H1 (cell line): ENCODE measurements around the gene ANKRD11. TPM values are rescaled to one million over a fixed set of nuclear protein-coding genes. Genes with fewer than 3 reads are reported as not detected.
"Not testable (repeated sequence)": the region's sequence is repeated elsewhere in the genome, so short reads cannot be mapped to it uniquely, and the experiment has no call there.

Experiments used
- CTCF ChIA-PET: fragments of 300-600 bp; sonication (Branson Sonifier 250); formaldehyde crosslinking; loops from one replicate; lab custom pipeline; 2021; ENCODE audit not compliant: partially characterized antibody; lab: Charles Lee
- POLR2A ChIA-PET: fragments of 300-600 bp; sonication (Branson Sonifier 250); formaldehyde crosslinking; loops from one replicate; lab custom pipeline; 2021; ENCODE audit warnings: inconsistent platforms; ENCODE audit not compliant: partially characterized antibody; lab: Charles Lee
- DNase-seq, 2 experiments: peaks; one replicate each; pipeline versions ENCODE4 v3.0.0 to v3.0.0-alpha.2; 2010 to 2022; ENCODE audit warnings: low spot score in 2 of 2, low read depth in 1 of 2, mixed read lengths in 1 of 2
- FAIRE-seq: peaks from 2 replicates; lab custom pipeline; 2011; peaks lifted over from hg19 to GRCh38; lab: Jason Lieb, UNC
- H2AFZ ChIP-seq: 2 replicates; pipeline ENCODE4 v1.8.1; 2012; ENCODE audit warnings: low read length, inconsistent platforms
- H2AK5ac ChIP-seq: 2 replicates; pipeline ENCODE4 v1.6.1; 2013; ENCODE audit warnings: low read depth, low read length
- H2BK120ac ChIP-seq: replicated peaks from 2 replicates; pipeline ENCODE3; 2013; ENCODE audit warnings: low read depth, low read length, inconsistent platforms
- H2BK12ac ChIP-seq: 2 replicates; pipeline ENCODE4 v1.6.1; 2013; ENCODE audit warnings: low read depth, low read length
- H2BK15ac ChIP-seq: 2 replicates; pipeline ENCODE4 v1.6.1; 2013; ENCODE audit warnings: low read length
- H2BK20ac ChIP-seq: 2 replicates; pipeline ENCODE4 v1.6.1; 2013; ENCODE audit warnings: low read length
- H2BK5ac ChIP-seq: 2 replicates; pipeline ENCODE4 v1.6.1; 2013; ENCODE audit warnings: low read depth, low read length
- H3K14ac ChIP-seq: 2 replicates; pipeline ENCODE4 v1.6.1; 2013; ENCODE audit warnings: inconsistent platforms; ENCODE audit not compliant: insufficient read length
- H3K18ac ChIP-seq: 2 replicates; pipeline ENCODE4 v1.6.1; 2013; ENCODE audit warnings: low read length; ENCODE audit errors: extremely low read depth
- H3K23ac ChIP-seq: 2 replicates; pipeline ENCODE4 v1.6.1; 2013; ENCODE audit warnings: inconsistent platforms; ENCODE audit not compliant: insufficient read length
- H3K23me2 ChIP-seq: 2 replicates; pipeline ENCODE4 v1.6.1; 2013; ENCODE audit warnings: low read depth, low read length
- H3K27ac ChIP-seq: 2 replicates; pipeline ENCODE4 v1.6.1; 2011; ENCODE audit warnings: low read depth, low read length, inconsistent platforms
- H3K27me3 ChIP-seq, 4 experiments: replicated peaks in 1 of 4; 1 replicate in 1 of 4; 2 replicates in 3 of 4; pipeline versions ENCODE4 v1.6.1 to v1.8.1; 2011 to 2013; ENCODE audit warnings: low read length in 3 of 4, mild to moderate bottlenecking in 3 of 4, inconsistent platforms in 2 of 4, mixed read lengths in 2 of 4, moderate library complexity in 1 of 4; ENCODE audit not compliant: control insufficient read depth in 3 of 4, insufficient read depth in 3 of 4; ENCODE audit errors: extremely low read depth in 1 of 4
- H3K36me3 ChIP-seq, 4 experiments: 2 replicates each; pipeline versions ENCODE4 v1.6.1 to v1.8.1; 2011 to 2013; ENCODE audit warnings: mild to moderate bottlenecking in 4 of 4, low read length in 3 of 4, moderate library complexity in 2 of 4, control low read depth in 1 of 4, inconsistent platforms in 1 of 4; ENCODE audit not compliant: insufficient read depth in 4 of 4, control insufficient read depth in 2 of 4
- H3K4ac ChIP-seq: replicated peaks from 2 replicates; pipeline ENCODE3; 2013; ENCODE audit warnings: low read length, low read depth, mixed read lengths, inconsistent platforms; ENCODE audit not compliant: insufficient read length
- H3K4me1 ChIP-seq, 4 experiments: replicated peaks in 1 of 4; 1 replicate in 1 of 4; 2 replicates in 3 of 4; pipeline versions ENCODE4 v1.6.1 to v1.8.1; 2011 to 2013; ENCODE audit warnings: low read length in 3 of 4, inconsistent platforms in 2 of 4, mixed read lengths in 1 of 4; ENCODE audit not compliant: insufficient read depth in 4 of 4, control insufficient read depth in 3 of 4
- H3K4me2 ChIP-seq, 2 experiments: 2 replicates each; pipeline versions ENCODE4 v1.6.1 to v1.8.1; 2011 to 2013; ENCODE audit warnings: low read depth in 2 of 2, low read length in 2 of 2, control low read depth in 1 of 2, inconsistent platforms in 1 of 2, mild to moderate bottlenecking in 1 of 2; ENCODE audit not compliant: insufficient read depth in 1 of 2
- H3K4me3 ChIP-seq, 4 experiments: fragments of 200-600, 300-600 bp in 1 of 4; sonication (generic), shearing (Covaris generic), sonication (Bioruptor Twin) in 1 of 4; 2 replicates each; pipeline versions ENCODE4 v1.5.1 to v1.8.1; 2011 to 2016; ENCODE audit warnings: low read length in 4 of 4, low read depth in 3 of 4, control low read depth in 2 of 4, inconsistent platforms in 2 of 4, mild to moderate bottlenecking in 2 of 4, mixed read lengths in 1 of 4, moderate library complexity in 1 of 4; ENCODE audit not compliant: insufficient read depth in 2 of 4; ENCODE audit errors: extremely low read depth in 1 of 4
- H3K56ac ChIP-seq: replicated peaks from 2 replicates; pipeline ENCODE3; 2013; ENCODE audit warnings: low read depth, mild to moderate bottlenecking, mixed read lengths, low read length, inconsistent platforms; ENCODE audit not compliant: insufficient read length
- H3K79me1 ChIP-seq: 2 replicates; pipeline ENCODE4 v1.6.1; 2013; ENCODE audit warnings: low read depth, low read length, control low read depth
- H3K79me2 ChIP-seq, 2 experiments: 2 replicates each; pipeline versions ENCODE4 v1.6.1 to v1.8.1; 2012 to 2013; ENCODE audit warnings: low read length in 2 of 2, mild to moderate bottlenecking in 2 of 2, inconsistent platforms in 1 of 2; ENCODE audit not compliant: insufficient read depth in 2 of 2, control insufficient read depth in 1 of 2
- H3K9ac ChIP-seq, 4 experiments: replicated peaks in 1 of 4; 1 replicate in 1 of 4; 2 replicates in 3 of 4; pipeline versions ENCODE4 v1.6.1 to v1.8.1; 2011 to 2013; ENCODE audit warnings: low read depth in 3 of 4, low read length in 3 of 4, control low read depth in 2 of 4, mild to moderate bottlenecking in 2 of 4, moderate library complexity in 2 of 4, inconsistent platforms in 1 of 4; ENCODE audit errors: extremely low read depth in 1 of 4
- H3K9me3 ChIP-seq, 2 experiments: 2 replicates each; pipeline versions ENCODE4 v1.6.1 to v1.8.1; 2012 to 2013; ENCODE audit warnings: mild to moderate bottlenecking in 2 of 2, moderate library complexity in 2 of 2, control low read depth in 1 of 2, inconsistent platforms in 1 of 2, low read depth in 1 of 2, low read length in 1 of 2, mixed read lengths in 1 of 2; ENCODE audit not compliant: insufficient read depth in 2 of 2
- H4K20me1 ChIP-seq, 2 experiments: replicated peaks in 1 of 2; 2 replicates each; pipeline versions ENCODE3 to v1.8.1; 2011 to 2013; ENCODE audit warnings: inconsistent platforms in 2 of 2, low read length in 2 of 2, mild to moderate bottlenecking in 1 of 2; ENCODE audit not compliant: insufficient read depth in 2 of 2, control insufficient read depth in 1 of 2
- H4K5ac ChIP-seq: 2 replicates; pipeline ENCODE4 v1.6.1; 2013; ENCODE audit warnings: low read length, low read depth, mixed read lengths, inconsistent platforms; ENCODE audit not compliant: insufficient read length
- H4K8ac ChIP-seq: 2 replicates; pipeline ENCODE4 v1.8.0; 2013; ENCODE audit warnings: mild to moderate bottlenecking, moderate library complexity, low read length, inconsistent platforms; ENCODE audit not compliant: insufficient read depth; ENCODE audit errors: extremely low read depth
- H4K91ac ChIP-seq: replicated peaks from 2 replicates; pipeline ENCODE3; 2013; ENCODE audit warnings: low read length, mixed read lengths, inconsistent platforms; ENCODE audit not compliant: insufficient read length
- CEBPB ChIP-seq: IDR thresholded peaks from 2 replicates; pipeline ENCODE4 v1.6.1; 2012; ENCODE audit warnings: low read depth, low read length
- CHD2 ChIP-seq: IDR thresholded peaks from 2 replicates; pipeline ENCODE4 v1.6.1; 2012; ENCODE audit warnings: low read length, improper control_type of control experiment
- WGBS, 2 experiments: shearing (Covaris generic) in 1 of 2; methylation state at CpG; one replicate each; pipeline versions ENCODE4 v1.1.6 to v1.1.7; 2013 to 2015; ENCODE audit warnings: low lambda C conversion rate in 2 of 2, mixed read lengths in 2 of 2, inconsistent platforms in 1 of 2, low coverage in 1 of 2, missing lambda C conversion rate in 1 of 2; ENCODE audit not compliant: insufficient replicate concordance in 2 of 2, insufficient coverage in 1 of 2, insufficient read length in 1 of 2; ENCODE audit errors: extremely low coverage in 1 of 2, missing lambda C conversion rate in 1 of 2; 5-methylcytosine and 5-hydroxymethylcytosine counted together
- polyA plus RNA-seq, 7 experiments: library from polyadenylated mRNA; depleted of rRNA in 3 of 7; stranded (reverse) in 5 of 7; unstranded in 2 of 7; fragments of >200 nt in 5 of 7; fragments of 200-250 nt in 2 of 7; gene quantifications; 1 replicate in 5 of 7; 2 replicates in 1 of 7; 4 replicates in 1 of 7; pipeline versions ENCODE4 v1.2.1 to v1.2.3, GENCODE V29; 2011 to 2013; ENCODE audit warnings: missing spikeins in 2 of 7, mixed read lengths in 2 of 7
- total RNA-seq: library from RNA; stranded (reverse); fragmentation: NEBNext Ultra II Directional; extraction: Animal tissue kit (Norgen Biotek cat#: 25700); gene quantifications from 2 replicates; pipeline ENCODE4 v1.2.1, GENCODE V29; 2021

Gene ANKRD11
- total and polyA plus RNA-seq, 2 of the 8 experiments (the other 6 are each of a cell fraction or from before 2014, with no cell fraction given) = 46.5 to 142 TPM

DNA sequence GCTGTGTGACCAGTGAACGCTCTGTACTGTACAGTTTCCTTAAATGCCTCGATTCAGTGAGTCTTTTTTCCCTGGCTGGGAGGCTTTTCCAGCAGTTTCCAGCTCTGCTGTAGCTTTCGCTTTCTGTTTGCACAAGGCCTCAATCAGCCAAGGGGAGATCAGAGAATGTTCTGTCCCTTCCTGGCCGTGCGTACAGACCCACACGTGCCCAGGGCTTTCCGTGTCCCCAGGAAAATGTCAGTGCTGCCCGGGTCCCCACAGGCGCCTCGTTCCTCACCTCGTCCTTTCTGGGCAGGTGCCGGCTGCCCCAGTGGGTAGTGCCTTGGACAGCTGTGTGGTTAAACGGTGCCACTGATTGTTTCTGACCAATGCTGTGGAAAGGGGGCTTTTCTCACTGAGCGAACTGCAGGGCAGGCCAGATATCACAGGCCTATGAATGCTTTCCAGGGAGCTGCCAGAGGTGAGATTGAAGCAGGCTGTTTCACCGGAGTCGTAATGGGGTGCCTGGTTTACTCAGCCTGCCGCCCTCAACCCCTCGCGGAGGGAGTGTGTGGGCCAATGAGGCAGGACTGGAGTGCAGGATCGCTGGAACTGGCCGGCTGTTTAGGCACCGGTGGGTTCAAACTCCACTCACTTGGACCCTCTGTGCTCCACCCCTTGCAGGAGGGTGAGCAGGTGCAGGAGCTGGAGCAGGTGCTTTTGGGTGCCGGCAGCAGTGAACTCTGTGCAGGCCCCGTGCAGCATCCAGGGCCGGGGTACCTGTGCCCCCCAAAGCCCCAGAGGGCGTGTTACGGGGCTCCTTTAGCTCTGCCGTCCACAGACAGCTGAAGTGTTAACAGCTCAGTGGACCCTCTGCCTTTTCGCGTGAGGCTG lies 228.4 kb downstream of the ANKRD11 start (continued):
- TF ChIP-seq CEBPB (no peak), CHD2 (no peak)
- TF ChIP-seq, all 59 proteins: peak for 0

DNA sequence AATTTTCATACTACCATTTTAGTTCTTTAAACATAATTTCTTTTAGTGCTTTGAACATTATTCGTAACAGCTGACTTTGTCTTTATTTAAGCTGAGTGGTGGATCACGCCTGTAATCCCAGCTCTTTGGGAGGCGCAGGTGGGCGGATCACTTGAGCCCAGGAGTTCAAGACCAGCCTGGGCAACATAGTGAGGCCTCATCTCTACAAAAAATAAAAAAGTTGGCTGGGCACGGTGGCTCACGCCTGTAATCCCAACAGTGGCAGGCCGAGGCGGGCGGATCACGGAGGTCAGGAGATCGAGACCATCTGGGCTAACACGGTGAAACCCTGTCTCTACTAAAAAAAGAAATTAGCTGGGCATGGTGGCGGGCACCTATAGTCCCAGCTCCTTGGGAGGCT lies 230.5 kb downstream of the ANKRD11 start:
- not testable (repeated sequence) for H2AK5ac ChIP-seq

More for the DNA sequence above, 230.5 kb downstream of the ANKRD11 start:
- H3K4me1 ChIP-seq, H2BK5ac ChIP-seq, H3K4me3 ChIP-seq, H3K9ac ChIP-seq, H3K4ac ChIP-seq, H2BK120ac ChIP-seq, H2AFZ ChIP-seq, H4K91ac ChIP-seq, H2BK12ac ChIP-seq, H3K4me2 ChIP-seq, H2BK20ac ChIP-seq, H4K8ac ChIP-seq, H3K79me2 ChIP-seq, H3K36me3 ChIP-seq, H3K79me1 ChIP-seq, H2BK15ac ChIP-seq, H4K5ac ChIP-seq, H3K27ac ChIP-seq, FAIRE-seq, H3K9me3 ChIP-seq, H3K14ac ChIP-seq, H4K20me1 ChIP-seq, H3K18ac ChIP-seq, DNase-seq, H3K23ac ChIP-seq, H3K56ac ChIP-seq: not testable (repeated sequence)
- WGBS, 2 experiments = 79% methylated on average over 13 of the region's 13 CpGs; no CpG with 5 or more reads in 1 of the 2 experiments
- H3K23me2 ChIP-seq = peaks cover 11% of the 10 kb centered on the region; the same call in 1 of the 2 replicates
- ChIA-PET POLR2A (interaction anchor here (0.7 to 1.3 kb wide), 3 partner anchors 11 to 361 kb away, joined by 3 read pairs; no protein-coding TSS in a partner anchor), CTCF (interaction anchor here (1.1 to 1.6 kb wide), 2 partner anchors 29 to 44 kb away, joined by 3 to 7 read pairs; no protein-coding TSS in a partner anchor)
- peaks cover 4 to 20% (median 15%) of the 10 kb centered on the region in 4 experiments; a peak in 6 of 7 replicates for H3K27me3 ChIP-seq
